HEK293 (cell line): ENCODE data around the gene C20orf144.

Experiments used
- CTCF ChIP-seq: fragments of 450-650 bp; formaldehyde crosslinking; IDR thresholded peaks from 2 replicates; pipeline ENCODE4 v1.5.1; 2016; ENCODE audit warnings: missing biosample characterization, missing genetic modification characterization
- HOXA7 ChIP-seq: sonication (generic); formaldehyde crosslinking; IDR thresholded peaks from 2 replicates; pipeline ENCODE4 v1.8.1; 2022; ENCODE audit warnings: missing genetic modification reagents, borderline replicate concordance
- REST ChIP-seq: fragments of 450-650 bp; formaldehyde crosslinking; IDR thresholded peaks from 2 replicates; pipeline ENCODE4 v1.5.1; 2016; ENCODE audit warnings: missing biosample characterization, missing genetic modification characterization
- TCF7L2 ChIP-seq: IDR thresholded peaks from 2 replicates; pipeline ENCODE4 v1.6.1; 2011; ENCODE audit warnings: low read depth, mild to moderate bottlenecking, inconsistent platforms, low read length, moderate library complexity, borderline replicate concordance
- ZEB2 ChIP-seq: fragments of 450-650 bp; formaldehyde crosslinking; IDR thresholded peaks from 2 replicates; pipeline ENCODE4 v1.5.1; 2016; ENCODE audit warnings: missing biosample characterization, missing genetic modification characterization
- ZFP41 ChIP-seq: fragments of 450-650 bp; formaldehyde crosslinking; IDR thresholded peaks from 2 replicates; pipeline ENCODE4 v1.5.1; 2016; ENCODE audit warnings: missing biosample characterization, missing genetic modification characterization, borderline replicate concordance
- ZNF529 ChIP-seq: fragments of 450-650 bp; formaldehyde crosslinking; IDR thresholded peaks from 2 replicates; pipeline ENCODE4 v1.5.1; 2017; ENCODE audit warnings: missing genetic modification characterization, missing biosample characterization; ENCODE audit not compliant: insufficient replicate concordance
- ZNF571 ChIP-seq: fragments of 450-650 bp; formaldehyde crosslinking; IDR thresholded peaks from 2 replicates; pipeline ENCODE4 v1.5.0; 2017; ENCODE audit warnings: missing biosample characterization, missing genetic modification characterization
- ZNF654 ChIP-seq: fragments of 450-650 bp; formaldehyde crosslinking; IDR thresholded peaks from 2 replicates; pipeline ENCODE4 v1.5.1; 2016; ENCODE audit warnings: low read depth, missing biosample characterization, missing genetic modification characterization
- ZNF660 ChIP-seq: fragments of 450-650 bp; IDR thresholded peaks from 2 replicates; pipeline ENCODE4 v1.5.1; 2018; ENCODE audit warnings: missing biosample characterization, mild to moderate bottlenecking, missing genetic modification characterization
- ZNF785 ChIP-seq: fragments of 450-650 bp; formaldehyde crosslinking; IDR thresholded peaks from 2 replicates; pipeline ENCODE4 v1.5.1; 2016; ENCODE audit warnings: missing biosample characterization, missing genetic modification characterization
- ZSCAN5A ChIP-seq: fragments of 450-650 bp; formaldehyde crosslinking; IDR thresholded peaks from 2 replicates; pipeline ENCODE4 v1.5.1; 2016; ENCODE audit warnings: missing biosample characterization, missing genetic modification characterization
- TF ChIP-seq, protein P1 (sequence below): fragments of 450-650 bp; formaldehyde crosslinking; IDR thresholded peaks from 2 replicates; pipeline ENCODE4 v1.5.1; 2017; ENCODE audit warnings: missing biosample characterization, missing genetic modification characterization
- TF ChIP-seq, protein P2 (sequence below): fragments of 450-650 bp; IDR thresholded peaks from 2 replicates; pipeline ENCODE4 v1.5.1; 2018; ENCODE audit warnings: missing biosample characterization, missing genetic modification characterization

DNA sequence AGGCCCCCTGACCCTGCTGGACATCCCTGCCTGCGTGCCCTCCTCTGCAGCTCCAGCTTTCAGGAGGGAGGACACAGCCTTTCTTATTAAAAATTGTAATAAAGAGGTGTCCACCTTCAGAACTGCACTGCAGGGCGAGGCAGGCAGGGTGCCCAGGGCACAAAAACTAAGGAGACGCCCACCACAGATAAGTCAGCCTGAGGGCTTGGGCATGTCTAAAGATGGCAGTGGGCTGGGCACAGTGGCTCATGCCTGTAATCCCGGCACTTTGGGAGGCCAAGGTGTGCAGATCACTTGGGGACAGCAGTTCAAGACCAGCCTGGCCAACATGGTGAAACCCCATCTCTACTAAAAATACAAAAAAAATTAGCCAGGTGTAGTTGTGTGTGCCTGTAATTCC is 7.0 kb upstream of the C20orf144 start:
- TF ChIP-seq CTCF (tag by site-specific recombination) (no peak), ZNF654 (no peak), ZNF785 (tag by site-specific recombination) (no peak), ZNF571 (tag by site-specific recombination) (no peak), REST (tag by site-specific recombination) (no peak), TCF7L2 (no peak), ZSCAN5A (tag by site-specific recombination) (no peak), ZFP41 (no peak), ZNF660 (tag by site-specific recombination) (no peak), ZEB2 (tag by site-specific recombination) (no peak), HOXA7 (CRISPR knock-in tag) (no peak), ZNF529 (tag by site-specific recombination) (no peak)
- TF ChIP-seq, protein P1, sequence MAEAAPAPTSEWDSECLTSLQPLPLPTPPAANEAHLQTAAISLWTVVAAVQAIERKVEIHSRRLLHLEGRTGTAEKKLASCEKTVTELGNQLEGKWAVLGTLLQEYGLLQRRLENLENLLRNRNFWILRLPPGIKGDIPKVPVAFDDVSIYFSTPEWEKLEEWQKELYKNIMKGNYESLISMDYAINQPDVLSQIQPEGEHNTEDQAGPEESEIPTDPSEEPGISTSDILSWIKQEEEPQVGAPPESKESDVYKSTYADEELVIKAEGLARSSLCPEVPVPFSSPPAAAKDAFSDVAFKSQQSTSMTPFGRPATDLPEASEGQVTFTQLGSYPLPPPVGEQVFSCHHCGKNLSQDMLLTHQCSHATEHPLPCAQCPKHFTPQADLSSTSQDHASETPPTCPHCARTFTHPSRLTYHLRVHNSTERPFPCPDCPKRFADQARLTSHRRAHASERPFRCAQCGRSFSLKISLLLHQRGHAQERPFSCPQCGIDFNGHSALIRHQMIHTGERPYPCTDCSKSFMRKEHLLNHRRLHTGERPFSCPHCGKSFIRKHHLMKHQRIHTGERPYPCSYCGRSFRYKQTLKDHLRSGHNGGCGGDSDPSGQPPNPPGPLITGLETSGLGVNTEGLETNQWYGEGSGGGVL (tag by site-specific recombination): no peak
- TF ChIP-seq, protein P2, sequence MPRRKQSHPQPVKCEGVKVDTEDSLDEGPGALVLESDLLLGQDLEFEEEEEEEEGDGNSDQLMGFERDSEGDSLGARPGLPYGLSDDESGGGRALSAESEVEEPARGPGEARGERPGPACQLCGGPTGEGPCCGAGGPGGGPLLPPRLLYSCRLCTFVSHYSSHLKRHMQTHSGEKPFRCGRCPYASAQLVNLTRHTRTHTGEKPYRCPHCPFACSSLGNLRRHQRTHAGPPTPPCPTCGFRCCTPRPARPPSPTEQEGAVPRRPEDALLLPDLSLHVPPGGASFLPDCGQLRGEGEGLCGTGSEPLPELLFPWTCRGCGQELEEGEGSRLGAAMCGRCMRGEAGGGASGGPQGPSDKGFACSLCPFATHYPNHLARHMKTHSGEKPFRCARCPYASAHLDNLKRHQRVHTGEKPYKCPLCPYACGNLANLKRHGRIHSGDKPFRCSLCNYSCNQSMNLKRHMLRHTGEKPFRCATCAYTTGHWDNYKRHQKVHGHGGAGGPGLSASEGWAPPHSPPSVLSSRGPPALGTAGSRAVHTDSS (tag by site-specific recombination): no peak
